ENCODE results near the gene SERPIND1.

The SERPIND1 gene

DNA sequence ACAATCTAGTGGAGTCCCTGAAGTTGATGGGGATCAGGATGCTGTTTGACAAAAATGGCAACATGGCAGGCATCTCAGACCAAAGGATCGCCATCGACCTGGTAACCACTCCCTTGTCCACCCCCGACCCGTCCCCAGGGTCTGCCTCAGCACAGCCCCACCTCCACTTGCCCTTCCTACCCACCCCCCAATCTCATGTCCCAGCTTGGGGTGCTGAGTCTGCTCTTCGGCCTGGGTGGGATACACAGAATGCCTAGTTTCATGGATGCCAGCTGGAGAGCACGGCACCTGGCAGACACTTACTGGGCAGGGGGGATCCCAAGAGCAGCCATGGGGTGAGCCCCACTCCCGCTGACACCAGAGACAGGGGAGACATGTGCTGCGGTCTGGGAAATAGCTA is 12.1 kb downstream of the SERPIND1 start:
- Histone ChIP-seq H3K4me1 (ENCODE audit: low read length) (no peaks in the 10 kb centered on the region), H3K27me3 (replicated peaks; ENCODE audit: insufficient read depth, low read length) (no peaks in the 10 kb centered on the region), H4K20me1 (ENCODE audit: insufficient read depth, low read length) (no peaks in the 10 kb centered on the region), H3K36me3 (replicated peaks; ENCODE audit: insufficient read depth, low read length) (no peaks in the 10 kb centered on the region), H3K4me3 (ENCODE audit: low read length) (no peak overlapping the region), H3K27ac (ENCODE audit: low read length) (no peak overlapping the region), H2AFZ (ENCODE audit: low read length) (no peak overlapping the region), H3F3A (ENCODE audit: insufficient read depth, low read length) (no peaks in the 10 kb centered on the region), H3K79me2 (ENCODE audit: low read length) (no peaks in the 10 kb centered on the region), H3K4me2 (ENCODE audit: low read depth, low read length) (no peak overlapping the region), H3K9me3 (replicated peaks; ENCODE audit: insufficient read depth, low read length) (no peaks in the 10 kb centered on the region), H3K9me2 (replicated peaks; ENCODE audit: insufficient read depth, low read length) (no peaks in the 10 kb centered on the region), H3K9ac (ENCODE audit: low read length) (no peak overlapping the region)
- TF ChIP-seq EZH2 (optimal IDR thresholded peaks at IDR 0.05; ENCODE audit: low read depth, low read length), result no peak
- no peak for TF ChIP-seq EZH2phosphoT487 (IDR thresholded peaks at IDR 0.05; ENCODE audit: low read length)
- TF ChIP-seq, protein P1, sequence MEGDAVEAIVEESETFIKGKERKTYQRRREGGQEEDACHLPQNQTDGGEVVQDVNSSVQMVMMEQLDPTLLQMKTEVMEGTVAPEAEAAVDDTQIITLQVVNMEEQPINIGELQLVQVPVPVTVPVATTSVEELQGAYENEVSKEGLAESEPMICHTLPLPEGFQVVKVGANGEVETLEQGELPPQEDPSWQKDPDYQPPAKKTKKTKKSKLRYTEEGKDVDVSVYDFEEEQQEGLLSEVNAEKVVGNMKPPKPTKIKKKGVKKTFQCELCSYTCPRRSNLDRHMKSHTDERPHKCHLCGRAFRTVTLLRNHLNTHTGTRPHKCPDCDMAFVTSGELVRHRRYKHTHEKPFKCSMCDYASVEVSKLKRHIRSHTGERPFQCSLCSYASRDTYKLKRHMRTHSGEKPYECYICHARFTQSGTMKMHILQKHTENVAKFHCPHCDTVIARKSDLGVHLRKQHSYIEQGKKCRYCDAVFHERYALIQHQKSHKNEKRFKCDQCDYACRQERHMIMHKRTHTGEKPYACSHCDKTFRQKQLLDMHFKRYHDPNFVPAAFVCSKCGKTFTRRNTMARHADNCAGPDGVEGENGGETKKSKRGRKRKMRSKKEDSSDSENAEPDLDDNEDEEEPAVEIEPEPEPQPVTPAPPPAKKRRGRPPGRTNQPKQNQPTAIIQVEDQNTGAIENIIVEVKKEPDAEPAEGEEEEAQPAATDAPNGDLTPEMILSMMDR (IDR thresholded peaks at IDR 0.05; ENCODE audit: low read length), result no peak
- DNase-seq, result no peak

DNA sequence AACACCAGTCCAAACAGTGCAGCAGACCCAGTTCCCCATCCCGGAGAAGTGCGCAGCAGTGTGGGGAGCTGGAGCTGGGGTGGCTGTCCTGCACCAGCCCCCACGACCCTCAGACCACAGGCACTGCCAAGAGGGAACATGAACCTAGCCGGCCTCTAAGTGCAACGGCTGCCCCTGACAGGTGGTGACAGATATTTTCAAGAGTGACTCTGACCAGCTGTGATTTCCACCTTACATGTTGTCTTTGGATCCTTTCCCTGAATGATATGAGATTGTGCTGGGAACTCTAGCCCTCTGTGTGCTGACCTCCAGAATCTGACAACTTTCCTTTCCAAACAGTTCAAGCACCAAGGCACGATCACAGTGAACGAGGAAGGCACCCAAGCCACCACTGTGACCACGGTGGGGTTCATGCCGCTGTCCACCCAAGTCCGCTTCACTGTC is 12.6 kb downstream of the SERPIND1 start:
- no peak for TF ChIP-seq EZH2phosphoT487 (IDR thresholded peaks at IDR 0.05; ENCODE audit: low read length)
- no peak overlapping the region for H3K4me2 ChIP-seq (ENCODE audit: low read depth, low read length)
- H3K79me2 ChIP-seq (ENCODE audit: low read length), result no peaks in the 10 kb centered on the region
- no peaks in the 10 kb centered on the region for H3K9me3 ChIP-seq (replicated peaks; ENCODE audit: insufficient read depth, low read length)
- H3K27ac ChIP-seq (ENCODE audit: low read length), result no peak overlapping the region
- no peak overlapping the region for H3K9ac ChIP-seq (ENCODE audit: low read length)
- no peak for DNase-seq
- H3K36me3 ChIP-seq (replicated peaks; ENCODE audit: insufficient read depth, low read length), result no peaks in the 10 kb centered on the region
- H2AFZ ChIP-seq (ENCODE audit: low read length), result no peak overlapping the region
- no peaks in the 10 kb centered on the region for H3F3A ChIP-seq (ENCODE audit: insufficient read depth, low read length)
- no peaks in the 10 kb centered on the region for H3K9me2 ChIP-seq (replicated peaks; ENCODE audit: insufficient read depth, low read length)
- H3K27me3 ChIP-seq (replicated peaks; ENCODE audit: insufficient read depth, low read length), result no peaks in the 10 kb centered on the region
- H3K4me1 ChIP-seq (ENCODE audit: low read length), result no peaks in the 10 kb centered on the region
- H3K4me3 ChIP-seq (ENCODE audit: low read length), result no peak overlapping the region
- H4K20me1 ChIP-seq (ENCODE audit: insufficient read depth, low read length), result no peaks in the 10 kb centered on the region

- Histone ChIP-seq H3K9me2 (replicated peaks; ENCODE audit: insufficient read depth, low read length) (no peaks in the 10 kb centered on the region), H3F3A (ENCODE audit: insufficient read depth, low read length) (no peaks in the 10 kb centered on the region), H3K36me3 (replicated peaks; ENCODE audit: insufficient read depth, low read length) (no peaks in the 10 kb centered on the region), H2AFZ (ENCODE audit: low read length) (no peak overlapping the region), H4K20me1 (ENCODE audit: insufficient read depth, low read length) (no peaks in the 10 kb centered on the region), H3K4me3 (ENCODE audit: low read length) (no peak overlapping the region), H3K4me1 (ENCODE audit: low read length) (no peaks in the 10 kb centered on the region), H3K79me2 (ENCODE audit: low read length) (no peaks in the 10 kb centered on the region), H3K9me3 (replicated peaks; ENCODE audit: insufficient read depth, low read length) (no peaks in the 10 kb centered on the region), H3K9ac (ENCODE audit: low read length) (no peak overlapping the region), H3K27me3 (replicated peaks; ENCODE audit: insufficient read depth, low read length) (no peaks in the 10 kb centered on the region), H3K4me2 (ENCODE audit: low read depth, low read length) (no peak overlapping the region), H3K27ac (ENCODE audit: low read length) (no peak overlapping the region)
- no peak for DNase-seq
- no peak for TF ChIP-seq EZH2 (optimal IDR thresholded peaks at IDR 0.05; ENCODE audit: low read depth, low read length)
- TF ChIP-seq, protein P1 (IDR thresholded peaks at IDR 0.05; ENCODE audit: low read length), result no peak
- no peak for TF ChIP-seq EZH2phosphoT487 (IDR thresholded peaks at IDR 0.05; ENCODE audit: low read length)
These were observed 13.3 kb downstream of the SERPIND1 start for GRCh38 chr22:20787223-20787622.

- Histone ChIP-seq H3K4me1 (ENCODE audit: low read length) (no peaks in the 10 kb centered on the region), H3K9me3 (replicated peaks; ENCODE audit: insufficient read depth, low read length) (no peaks in the 10 kb centered on the region), H3F3A (ENCODE audit: insufficient read depth, low read length) (no peaks in the 10 kb centered on the region), H3K27ac (ENCODE audit: low read length) (no peak overlapping the region), H3K36me3 (replicated peaks; ENCODE audit: insufficient read depth, low read length) (no peaks in the 10 kb centered on the region), H3K9ac (ENCODE audit: low read length) (no peak overlapping the region), H3K27me3 (replicated peaks; ENCODE audit: insufficient read depth, low read length) (no peaks in the 10 kb centered on the region), H3K4me3 (ENCODE audit: low read length) (no peak overlapping the region), H4K20me1 (ENCODE audit: insufficient read depth, low read length) (no peaks in the 10 kb centered on the region), H3K79me2 (ENCODE audit: low read length) (no peaks in the 10 kb centered on the region), H3K4me2 (ENCODE audit: low read depth, low read length) (no peak overlapping the region), H3K9me2 (replicated peaks; ENCODE audit: insufficient read depth, low read length) (no peaks in the 10 kb centered on the region), H2AFZ (ENCODE audit: low read length) (no peak overlapping the region)
- no peak for DNase-seq
- no peak for TF ChIP-seq EZH2phosphoT487 (IDR thresholded peaks at IDR 0.05; ENCODE audit: low read length)
- TF ChIP-seq, protein P1 (IDR thresholded peaks at IDR 0.05; ENCODE audit: low read length), result no peak
- no peak for TF ChIP-seq EZH2 (optimal IDR thresholded peaks at IDR 0.05; ENCODE audit: low read depth, low read length)
These were observed 14.1 kb downstream of the SERPIND1 start for GRCh38 chr22:20787746-20788626.
